GM12878 (cell line): ENCODE results near the gene PFN3. TPM values are rescaled to one million over a fixed set of nuclear protein-coding genes. Genes with fewer than 3 reads are reported as not detected.
A peak's percentile ranks its signal among the peaks of the same experiment; 100 is the strongest.

ENCODE experiments used
- ATAC-seq: fragments of 200-7000 bp; cut with Tn5 transposase; 3 replicates; pipeline ENCODE4 v1.9.1; 2020; ENCODE audit warnings: mild to moderate bottlenecking, moderate library complexity
- BruUV-seq: library from RNA; stranded (reverse); fragments of 400-500 nt; replicated peaks from 2 replicates; lab custom pipeline; 2021; lab: Mats Ljungman, UMichigan
- CTCF ChIA-PET: fragments of 300-600 bp; sonication (Branson Sonifier 250); formaldehyde crosslinking; extraction: SDS; loops from one replicate; lab custom pipeline; 2021; ENCODE audit warnings: inconsistent platforms; lab: Yijun Ruan, JAX
- POLR2A ChIA-PET: fragments of 350-600 bp; formaldehyde crosslinking; extraction: SDS; loops from one replicate; lab custom pipeline; 2021; ENCODE audit warnings: inconsistent platforms; lab: Charles Lee
- RAD21 ChIA-PET: fragments of 300-600 bp; sonication (Branson Sonifier 250); formaldehyde crosslinking; loops from one replicate; lab custom pipeline; 2023; ENCODE audit warnings: antibody characterized with exemption; ENCODE audit not compliant: unreplicated experiment; lab: Charles Lee
- SMC1A ChIA-PET: fragments of 300-600 bp; sonication (Branson Sonifier 250); formaldehyde crosslinking; loops from one replicate; lab custom pipeline; 2023; ENCODE audit not compliant: unreplicated experiment, uncharacterized antibody; lab: Charles Lee
- DNase-seq: peaks from one replicate; pipeline ENCODE4 v3.0.0-alpha.2; 2011; ENCODE audit warnings: low read depth, low spot score
- FAIRE-seq: peaks from 3 replicates; lab custom pipeline; 2011; peaks lifted over from hg19 to GRCh38; lab: Jason Lieb, UNC
- H2AFZ ChIP-seq: 2 replicates; pipeline ENCODE4 v1.6.0; 2011; ENCODE audit warnings: low read depth, low read length, control low read depth; ENCODE audit not compliant: control insufficient read depth
- H3K27ac ChIP-seq: 2 replicates; pipeline ENCODE4 v1.5.1; 2011; ENCODE audit warnings: control low read depth; ENCODE audit not compliant: control insufficient read depth, insufficient read depth
- H3K27me3 ChIP-seq, 2 experiments: replicated peaks in 1 of 2; 2 replicates each; pipeline versions ENCODE4 v1.6.0 to v1.6.1; 2011; ENCODE audit warnings: low read length in 1 of 2; ENCODE audit not compliant: control insufficient read depth in 2 of 2, insufficient read depth in 2 of 2
- H3K36me3 ChIP-seq, 2 experiments: 2 replicates each; pipeline ENCODE4 v1.5.1; 2011; ENCODE audit warnings: low read length in 1 of 2; ENCODE audit not compliant: control insufficient read depth in 2 of 2, insufficient read depth in 2 of 2
- H3K4me1 ChIP-seq: 2 replicates; pipeline ENCODE4 v1.6.1; 2011; ENCODE audit warnings: mild to moderate bottlenecking, low read length, moderate library complexity, mixed read lengths; ENCODE audit not compliant: control insufficient read depth, insufficient read depth
- H3K4me2 ChIP-seq: 2 replicates; pipeline ENCODE4 v1.6.0; 2011; ENCODE audit warnings: control low read depth; ENCODE audit not compliant: control insufficient read depth, insufficient read depth
- H3K4me3 ChIP-seq: fragments of 200-600 bp; sonication (generic); 2 replicates; pipeline ENCODE4 v1.5.1; 2016
- H3K79me2 ChIP-seq: 2 replicates; pipeline ENCODE4 v1.6.0; 2011; ENCODE audit warnings: low read length; ENCODE audit not compliant: control insufficient read depth, insufficient read depth
- H3K9ac ChIP-seq: 2 replicates; pipeline ENCODE4 v1.8.0; 2011; ENCODE audit warnings: low read length, control low read depth, mixed read lengths; ENCODE audit not compliant: control insufficient read depth, insufficient read depth
- H3K9me3 ChIP-seq: replicated peaks from 3 replicates; pipeline ENCODE4 v1.5.1; 2011; ENCODE audit warnings: mild to moderate bottlenecking, low read length; ENCODE audit not compliant: control insufficient read depth, insufficient read depth
- H4K20me1 ChIP-seq: 2 replicates; pipeline ENCODE4 v1.6.0; 2011; ENCODE audit not compliant: control insufficient read depth, insufficient read depth
- BCL3 ChIP-seq: IDR thresholded peaks from 2 replicates; pipeline ENCODE4 v1.6.1; 2011; ENCODE audit warnings: borderline replicate concordance, low read depth, mild to moderate bottlenecking, moderate library complexity, low read length; ENCODE audit not compliant: insufficient read depth, poor library complexity, severe bottlenecking
- BRCA1 ChIP-seq: IDR thresholded peaks from 2 replicates; pipeline ENCODE4 v1.6.1; 2011; ENCODE audit warnings: low read depth, low read length, improper control_type of control experiment
- CBFB ChIP-seq: IDR thresholded peaks from 2 replicates; pipeline ENCODE4 v1.6.1; 2016; ENCODE audit warnings: antibody characterized with exemption, low read depth
- CREB1 ChIP-seq: IDR thresholded peaks from 2 replicates; pipeline ENCODE4 v1.6.1; 2012; ENCODE audit warnings: low read depth, mild to moderate bottlenecking, inconsistent platforms
- ELK1 ChIP-seq: IDR thresholded peaks from 2 replicates; pipeline ENCODE4 v1.6.1; 2012; ENCODE audit warnings: low read depth, low read length, improper control_type of control experiment
- FOXM1 ChIP-seq: IDR thresholded peaks from 2 replicates; pipeline ENCODE4 v1.6.1; 2012; ENCODE audit warnings: low read depth, mild to moderate bottlenecking, inconsistent platforms, low read length, moderate library complexity
- HSF1 ChIP-seq: fragments of 150-350 bp; IDR thresholded peaks from 2 replicates; pipeline ENCODE4 v1.6.1; 2014; ENCODE audit warnings: mild to moderate bottlenecking, low read depth, low read length
- IKZF2 ChIP-seq, 2 experiments: fragments of 450-650 bp; IDR thresholded peaks; 2 replicates each; pipeline ENCODE4 v1.6.1; 2017; ENCODE audit warnings: mild to moderate bottlenecking in 2 of 2, moderate library complexity in 2 of 2
- IRF4 ChIP-seq: IDR thresholded peaks from 2 replicates; pipeline ENCODE4 v1.6.1; 2011; ENCODE audit warnings: low read depth, low read length
- MTA2 ChIP-seq: fragments of 450-650 bp; IDR thresholded peaks from 2 replicates; pipeline ENCODE4 v1.6.1; 2016; ENCODE audit warnings: low read depth, mild to moderate bottlenecking, moderate library complexity
- MYB ChIP-seq: fragments of 150-350 bp; IDR thresholded peaks from 2 replicates; pipeline ENCODE4 v1.6.1; 2014; ENCODE audit warnings: mild to moderate bottlenecking, low read depth, low read length, borderline replicate concordance
- MYC ChIP-seq: IDR thresholded peaks from 2 replicates; pipeline ENCODE4 v1.6.1; 2011; ENCODE audit warnings: mild to moderate bottlenecking, low read length, moderate library complexity, inconsistent platforms; ENCODE audit not compliant: insufficient read depth, insufficient replicate concordance, insufficient read length, severe bottlenecking
- POLR2A ChIP-seq: IDR thresholded peaks from 2 replicates; pipeline ENCODE4 v1.6.1; 2011; ENCODE audit warnings: low read depth, mild to moderate bottlenecking, low read length
- POLR2AphosphoS5 ChIP-seq: IDR thresholded peaks from 2 replicates; pipeline ENCODE4 v1.6.1; 2011; ENCODE audit warnings: mild to moderate bottlenecking, low read length, inconsistent platforms
- RUNX3 ChIP-seq: IDR thresholded peaks from 2 replicates; pipeline ENCODE4 v1.6.1; 2012; ENCODE audit warnings: low read length, inconsistent platforms
- SMARCA5 ChIP-seq: fragments of 450-650 bp; IDR thresholded peaks from 2 replicates; pipeline ENCODE4 v1.6.1; 2017; ENCODE audit warnings: mild to moderate bottlenecking
- SMC3 ChIP-seq: IDR thresholded peaks from 2 replicates; pipeline ENCODE4 v1.6.1; 2011; ENCODE audit warnings: low read length, improper control_type of control experiment, borderline replicate concordance
- SREBF2 ChIP-seq: IDR thresholded peaks from 2 replicates; pipeline ENCODE4 v1.6.1; 2012; ENCODE audit warnings: mild to moderate bottlenecking, low read length
- TCF3 ChIP-seq: IDR thresholded peaks from 2 replicates; pipeline ENCODE4 v1.6.1; 2012; ENCODE audit warnings: low read depth, mild to moderate bottlenecking, low read length, borderline replicate concordance; ENCODE audit not compliant: insufficient read depth
- ZNF217 ChIP-seq: fragments of 450-650 bp; IDR thresholded peaks from 2 replicates; pipeline ENCODE4 v1.6.1; 2017; ENCODE audit warnings: antibody characterized with exemption, mild to moderate bottlenecking
- WGBS: methylation state at CpG from one replicate; pipeline ENCODE4 v1.1.6; 2016; ENCODE audit warnings: low lambda C conversion rate; ENCODE audit not compliant: insufficient replicate concordance, insufficient coverage; ENCODE audit errors: missing lambda C conversion rate; 5-methylcytosine and 5-hydroxymethylcytosine counted together
- in situ Hi-C: fragments of 300-500 bp; cut with MboI; formaldehyde crosslinking; loops from 9 replicates; pipeline ENCODE4 v1.14.3; 2018; ENCODE audit warnings: mixed read lengths
- intact Hi-C: fragments of 100-400 bp; cut with micrococcal nuclease; formaldehyde crosslinking; loops from one replicate; pipeline ENCODE4 v1.14.2; 2022; ENCODE audit not compliant: unreplicated experiment
- polyA plus RNA-seq, 11 experiments: library from polyadenylated mRNA; depleted of rRNA in 4 of 11; unstranded in 6 of 11; stranded (reverse) in 5 of 11; fragments of >200 nt; fragmentation: Nextera tagmentation in 4 of 11; fragmentation: Illumina TruSeq in 1 of 11; extraction: Ambion mirVana in 4 of 11; extraction: Trizol in 1 of 11; gene quantifications; 1 replicate in 1 of 11; 2 replicates in 10 of 11; pipeline versions ENCODE4 v1.2.1 to v1.2.3, GENCODE V29; 2011 to 2016; ENCODE audit warnings: inconsistent platforms in 2 of 11, missing spikeins in 2 of 11, low read depth in 1 of 11
- total RNA-seq, 4 experiments: library from RNA; depleted of rRNA in 3 of 4; stranded (reverse); fragments of >200 nt in 3 of 4; fragmentation: Illumina TruSeq in 1 of 4; extraction: Trizol in 1 of 4; gene quantifications; 2 replicates each; pipeline versions ENCODE4 v1.2.1 to v1.2.3, GENCODE V29; 2013 to 2021

Gene PFN3
- total and polyA plus RNA-seq, 10 of the 15 experiments (the other 5 are each of a cell fraction or from before 2014, with no cell fraction given) = not detected

- ATAC-seq (peak; percentile 4), FAIRE-seq (peak; percentile 31), DNase-seq (no peak)
- no peak overlapping the region for H2AFZ ChIP-seq
- H3K36me3 ChIP-seq = peaks cover 0 to 9% of the 10 kb centered on the region in 2 experiments; a peak in 3 of 4 replicates
- intact Hi-C loops = no loop called here
- CTCF ChIA-PET = interaction anchor here (1.1 to 16.4 kb wide), 9 partner anchors 10 to 134 kb away, joined by 3 to 391 read pairs (median 10); partner anchors contain the start of genes GRK6 and PFN3
- H3K9ac ChIP-seq = peak overlapping the region; percentile 14
- no peaks in the 10 kb centered on the region for H3K9me3 ChIP-seq
- 46% methylated on average over 7 of the region's 7 CpGs for WGBS
- TSS peak; percentile 49 for BruUV-seq
- H3K79me2 ChIP-seq = peaks cover 14% of the 10 kb centered on the region
- H3K4me3 ChIP-seq = no peak overlapping the region
- SMC1A ChIA-PET = interaction anchor here (1.3 to 7.4 kb wide), 6 partner anchors 10 to 58 kb away, joined by 5 to 105 read pairs (median 12); partner anchors contain the start of gene PFN3
- RAD21 ChIA-PET = interaction anchor here (0.6 to 13.5 kb wide), 7 partner anchors 11 to 126 kb away, joined by 3 to 291 read pairs (median 20); partner anchors contain the start of gene GRK6
- peak overlapping the region; percentile 5 for H3K4me2 ChIP-seq
- no peaks in the 10 kb centered on the region for H3K27me3 ChIP-seq
- no peaks in the 10 kb centered on the region for H4K20me1 ChIP-seq
- in situ Hi-C loops = loop anchor here (5.0 kb wide), 1 partner anchor 127 kb away; no protein-coding TSS in a partner anchor
- H3K4me1 ChIP-seq = peaks cover 32% of the 10 kb centered on the region
- POLR2A ChIA-PET = interaction anchor here (0.6 to 13.6 kb wide), 8 partner anchors 10 to 81 kb away, joined by 3 to 358 read pairs (median 7); partner anchors contain the start of genes F12 and GRK6
- H3K27ac ChIP-seq = peak overlapping the region; percentile 59
- peak; percentile 27; the same call in 1 of the 2 replicates for TF ChIP-seq RUNX3
- TF ChIP-seq SREBF2 = no peak
- no peak for TF ChIP-seq HSF1
- TF ChIP-seq POLR2A = peak; percentile 64
- TF ChIP-seq CBFB = 0 out of 2 replicates have a peak, but pooled peaks have one; percentile 16
- TF ChIP-seq SMC3 = no peak
- TF ChIP-seq POLR2AphosphoS5 = peak; percentile 75
- 0 out of 2 replicates have a peak, but pooled peaks have one; percentile 3 for TF ChIP-seq TCF3
- no peak for TF ChIP-seq MYC
- no peak for TF ChIP-seq MYB
- no peak for TF ChIP-seq MTA2
- TF ChIP-seq FOXM1 = no peak
- no peak for TF ChIP-seq ELK1
- no peak; a peak in 1 of 4 replicates for TF ChIP-seq IKZF2 (IDR thresholded peaks at IDR 0.05)
- no peak for TF ChIP-seq BRCA1
- 0 out of 2 replicates have a peak, but pooled peaks have one; percentile 4 for TF ChIP-seq IRF4
- no peak for TF ChIP-seq SMARCA5
- no peak for TF ChIP-seq CREB1
- no peak for TF ChIP-seq ZNF217
- peak; percentile 10 for TF ChIP-seq BCL3
These were observed 43.9 kb upstream of the PFN3 start for GRCh38 chr5:177444106-177445051.
